ENCODE results near the gene GGT1.
"Not testable (repeated sequence)": the region's sequence is repeated elsewhere in the genome, so short reads cannot be mapped to it uniquely, and the experiment has no call there.

The GGT1 gene

GRCh38 chr22:24599958-24600715 lies 2.9 kb upstream of the GGT1 start:
- DNase-seq, result not testable (repeated sequence)

- DNase-seq, result no peak
Observed at GRCh38 chr22:24601217-24602104, 1.5 kb upstream of the GGT1 start.

- not testable (repeated sequence) for DNase-seq
Observed at GRCh38 chr22:24602105-24602749, 766 bp upstream of the GGT1 start.

GRCh38 chr22:24603770-24604629 lies 1.0 kb downstream of the GGT1 start:
- not testable (repeated sequence) for DNase-seq

- DNase-seq, result not testable (repeated sequence)
Observed at GRCh38 chr22:24606340-24606739, 3.3 kb downstream of the GGT1 start.

GRCh38 chr22:24607429-24607983 lies 4.5 kb downstream of the GGT1 start:
- peak; percentile 9 for DNase-seq

- DNase-seq, result not testable (repeated sequence)
Observed at GRCh38 chr22:24608327-24608726, 5.3 kb downstream of the GGT1 start.

GRCh38 chr22:24609888-24610287 lies 6.9 kb downstream of the GGT1 start:
- not testable (repeated sequence) for DNase-seq

- DNase-seq, result not testable (repeated sequence)
Observed at GRCh38 chr22:24614794-24615193, 11.8 kb downstream of the GGT1 start.

- not testable (repeated sequence) for DNase-seq
Observed at GRCh38 chr22:24621244-24621643, 18.3 kb downstream of the GGT1 start.

- not testable (repeated sequence) for DNase-seq
Observed at GRCh38 chr22:24622596-24622995, 19.6 kb downstream of the GGT1 start.

- DNase-seq, result not testable (repeated sequence)
Observed at GRCh38 chr22:24627911-24628310, 24.9 kb downstream of the GGT1 start.

- peak; percentile 4 for DNase-seq
Observed at GRCh38 chr22:24629069-24629468, 26.1 kb downstream of the GGT1 start.

- DNase-seq, result not testable (repeated sequence)
Observed at GRCh38 chr22:24630812-24631427, 27.9 kb downstream of the GGT1 start.

GRCh38 chr22:24631430-24632122 lies 28.6 kb downstream of the GGT1 start:
- not testable (repeated sequence) for DNase-seq

GRCh38 chr22:24632642-24633041 lies 29.6 kb downstream of the GGT1 start:
- DNase-seq, result not testable (repeated sequence)

GRCh38 chr22:24633231-24634023 lies 30.4 kb downstream of the GGT1 start:
- not testable (repeated sequence) for DNase-seq

- not testable (repeated sequence) for DNase-seq
Observed at GRCh38 chr22:24634776-24635389, 31.9 kb downstream of the GGT1 start.

GRCh38 chr22:24636513-24636912 lies 33.5 kb downstream of the GGT1 start:
- not testable (repeated sequence) for DNase-seq
